Stimulated activated CD4-positive, alpha-beta T cell treated with anti-CD3 and anti-CD28 coated beads, Interleukin-4, amount 100 ng/mL, for 1 hour (primary cell): ENCODE data around the gene CTSO.

ENCODE experiments used
- DNase-seq: peaks from one replicate; pipeline ENCODE4 v3.0.0-alpha.2; 2020

CTSO gene, protein sequence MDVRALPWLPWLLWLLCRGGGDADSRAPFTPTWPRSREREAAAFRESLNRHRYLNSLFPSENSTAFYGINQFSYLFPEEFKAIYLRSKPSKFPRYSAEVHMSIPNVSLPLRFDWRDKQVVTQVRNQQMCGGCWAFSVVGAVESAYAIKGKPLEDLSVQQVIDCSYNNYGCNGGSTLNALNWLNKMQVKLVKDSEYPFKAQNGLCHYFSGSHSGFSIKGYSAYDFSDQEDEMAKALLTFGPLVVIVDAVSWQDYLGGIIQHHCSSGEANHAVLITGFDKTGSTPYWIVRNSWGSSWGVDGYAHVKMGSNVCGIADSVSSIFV

DNA sequence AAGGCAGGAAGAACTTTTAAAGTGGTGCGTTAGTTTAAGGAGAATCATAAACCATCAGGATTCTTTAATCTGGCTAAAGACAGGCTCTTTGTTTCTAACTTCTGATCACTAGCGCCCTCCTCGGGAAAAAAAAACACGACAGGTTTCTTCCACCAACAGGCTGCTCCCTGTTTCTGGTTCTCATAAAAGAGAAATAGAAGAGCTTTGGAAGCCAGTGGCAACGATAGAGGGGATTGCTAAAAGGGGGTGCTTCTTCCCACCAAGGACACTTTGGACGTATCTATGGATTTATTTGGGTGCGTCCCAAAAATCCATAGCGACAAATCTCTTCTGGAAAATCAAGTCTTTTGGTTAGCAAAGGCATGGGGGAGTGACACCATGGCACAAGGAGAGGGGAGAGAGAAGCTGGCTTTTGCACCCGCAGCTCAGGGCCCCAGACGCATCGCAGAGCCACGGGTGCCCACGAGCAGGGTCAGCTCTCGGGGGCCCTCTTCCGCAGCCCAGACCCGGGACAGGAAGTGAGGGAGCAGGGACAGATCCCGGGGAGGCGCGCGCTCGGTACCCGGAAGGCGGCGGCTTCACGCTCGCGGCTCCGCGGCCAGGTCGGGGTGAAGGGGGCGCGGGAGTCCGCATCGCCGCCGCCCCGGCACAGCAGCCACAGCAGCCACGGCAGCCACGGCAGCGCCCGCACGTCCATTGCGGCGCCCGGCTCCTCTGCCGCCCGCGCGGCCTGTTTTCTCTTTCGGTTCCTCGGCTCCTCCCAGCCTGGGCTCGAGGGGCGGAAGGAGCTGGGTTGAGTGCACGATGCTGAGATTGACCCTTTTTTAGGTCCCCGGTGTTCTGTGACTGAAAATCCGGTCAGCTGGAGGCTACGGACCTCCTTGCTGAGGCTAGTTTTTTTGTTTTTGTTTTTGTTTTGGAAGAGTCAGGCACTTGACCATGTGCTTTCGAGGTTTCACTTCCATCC lies at the start of gene CTSO:
CTSO (minus strand) TSS at position 716 of the 967 bp plus-strand sequence; CDS start at position 697, 19 bp downstream.
- DNase-seq: peak; percentile 72

DNA sequence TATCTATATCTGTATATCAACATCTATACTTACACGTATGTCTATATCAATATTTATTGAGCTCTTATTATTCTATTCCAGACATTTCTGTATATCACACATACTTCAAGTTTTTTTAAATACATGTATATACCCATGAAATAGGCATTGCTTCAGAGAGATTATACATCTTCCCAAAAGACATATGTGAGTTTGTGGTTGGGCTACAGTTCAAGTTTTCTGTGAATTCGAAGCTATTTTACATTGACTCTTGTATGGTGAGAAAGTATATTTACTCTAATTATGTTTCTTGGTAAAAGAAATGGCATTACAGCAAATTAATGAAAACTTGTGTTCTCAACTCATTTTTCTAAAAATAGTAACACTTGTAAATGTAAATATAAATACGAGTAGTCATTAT lies 46.8 kb upstream of the CTSO start:
- DNase-seq: no peak

DNA sequence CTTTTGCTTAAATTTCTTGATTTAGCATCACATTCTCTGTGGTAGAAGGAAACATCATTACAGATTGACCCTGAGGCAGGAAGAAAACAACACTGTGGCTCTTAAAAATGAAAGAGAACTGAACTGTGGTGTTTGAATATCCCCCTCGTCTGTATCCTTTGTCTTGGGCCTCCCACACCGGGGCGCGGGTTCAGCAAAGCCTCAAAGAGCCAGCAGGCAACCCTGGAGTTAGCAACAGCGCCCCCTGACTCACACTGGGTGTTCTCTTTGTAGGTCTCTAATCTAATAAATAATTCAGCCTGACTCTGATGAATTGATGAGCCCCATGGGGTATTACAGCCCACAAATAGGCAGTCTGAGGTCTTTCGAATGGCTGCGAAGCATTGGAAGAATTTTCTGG lies 46.1 kb upstream of the CTSO start:
- no peak for DNase-seq

DNA sequence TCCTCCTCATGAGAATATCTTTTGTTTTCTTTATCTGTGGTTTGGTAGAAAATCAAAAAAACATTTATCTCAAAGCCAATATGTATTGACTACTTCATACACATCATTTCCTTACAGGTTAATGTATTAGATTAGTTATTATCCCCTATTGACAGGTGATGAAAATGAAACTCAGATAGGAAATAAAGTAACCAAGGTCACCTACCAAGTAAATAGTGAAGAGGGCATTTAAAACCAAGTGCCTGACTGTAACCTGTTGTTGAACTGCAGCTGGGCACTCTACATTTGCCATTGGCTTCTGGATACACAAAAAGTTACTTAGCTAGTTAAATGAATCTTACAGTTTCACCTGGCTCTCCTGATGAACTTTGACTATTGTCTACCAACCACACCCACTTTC lies 41.4 kb upstream of the CTSO start:
- no peak for DNase-seq

DNA sequence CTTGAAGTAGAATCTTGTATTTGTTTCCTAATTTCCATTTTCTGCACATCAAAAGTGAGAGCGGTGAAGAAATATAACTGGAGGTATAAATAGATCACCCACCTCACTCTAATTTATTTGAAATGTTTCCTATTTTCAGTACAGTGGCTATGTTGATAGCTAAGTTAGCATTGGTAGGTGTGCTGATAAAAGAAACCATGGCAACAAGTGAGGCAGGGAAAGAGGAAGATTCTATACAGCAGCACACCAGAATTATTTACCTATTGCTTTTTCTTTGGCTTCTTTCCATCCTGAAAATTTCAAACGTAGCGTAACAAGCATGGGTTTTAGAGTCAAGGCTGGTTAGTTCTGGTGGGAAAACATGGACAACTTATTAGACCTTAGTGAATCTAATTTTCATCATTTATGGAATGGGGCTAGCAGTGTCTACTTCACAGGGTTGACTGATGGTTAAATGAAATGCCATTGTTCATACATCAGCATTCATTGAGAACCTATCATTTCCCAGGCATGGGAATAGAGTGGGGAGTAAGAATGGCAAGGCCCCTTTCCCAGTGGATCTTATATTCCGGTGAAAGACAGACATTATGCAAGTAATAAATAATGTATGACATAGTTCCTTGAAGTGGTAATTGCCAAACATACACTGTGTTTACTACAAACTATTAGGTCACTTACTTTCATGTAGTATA lies 30.6 kb upstream of the CTSO start:
- no peak for DNase-seq

DNA sequence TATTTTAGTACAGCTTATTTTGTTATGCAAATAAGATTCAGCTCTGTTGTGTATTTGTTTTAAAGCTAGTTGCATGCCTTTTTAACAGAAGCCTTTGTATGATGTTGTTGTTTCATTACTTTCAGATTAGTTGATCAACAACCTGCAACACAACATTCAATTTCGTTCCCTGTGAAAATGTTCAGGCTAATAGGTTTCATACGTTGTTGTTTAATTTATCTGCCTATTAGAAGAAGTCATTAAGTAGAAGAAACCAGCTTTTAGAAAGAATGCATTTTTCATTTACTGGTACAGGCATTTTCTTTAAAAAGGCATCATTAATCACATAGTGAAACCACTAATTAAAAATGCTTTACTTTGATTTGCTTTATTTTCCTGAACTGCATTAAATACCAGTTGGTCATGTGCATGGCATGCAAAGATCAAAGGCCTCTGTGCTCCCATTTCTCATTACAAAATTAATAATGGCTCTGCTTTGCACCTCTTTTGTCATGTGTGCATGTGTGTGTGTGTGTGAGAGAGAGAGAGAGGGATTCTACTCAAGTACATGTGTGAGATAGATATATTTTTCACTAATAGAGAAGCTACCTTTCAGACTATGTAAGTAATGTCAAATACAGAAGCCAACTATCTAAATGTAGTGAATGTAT lies 29.2 kb upstream of the CTSO start:
- no peak for DNase-seq

DNA sequence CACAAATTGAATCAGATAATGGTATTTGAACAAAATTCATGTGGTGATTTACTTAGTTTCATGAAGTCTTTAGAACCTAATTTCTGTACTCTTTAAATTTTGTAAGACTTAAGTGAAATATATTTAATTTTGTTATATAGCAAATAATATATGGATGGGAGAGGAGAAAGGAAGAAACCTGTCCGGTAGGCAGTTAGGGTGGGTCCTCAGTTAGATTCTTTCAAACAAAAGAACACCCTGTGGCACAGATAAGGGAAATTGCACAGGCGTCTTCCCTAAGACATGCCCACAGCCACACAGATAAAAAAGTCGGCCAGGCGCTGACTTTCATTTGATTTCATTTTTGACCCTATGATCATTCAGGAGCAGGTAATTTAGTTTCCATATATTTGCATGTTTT lies 25.1 kb upstream of the CTSO start:
- no peak for DNase-seq

DNA sequence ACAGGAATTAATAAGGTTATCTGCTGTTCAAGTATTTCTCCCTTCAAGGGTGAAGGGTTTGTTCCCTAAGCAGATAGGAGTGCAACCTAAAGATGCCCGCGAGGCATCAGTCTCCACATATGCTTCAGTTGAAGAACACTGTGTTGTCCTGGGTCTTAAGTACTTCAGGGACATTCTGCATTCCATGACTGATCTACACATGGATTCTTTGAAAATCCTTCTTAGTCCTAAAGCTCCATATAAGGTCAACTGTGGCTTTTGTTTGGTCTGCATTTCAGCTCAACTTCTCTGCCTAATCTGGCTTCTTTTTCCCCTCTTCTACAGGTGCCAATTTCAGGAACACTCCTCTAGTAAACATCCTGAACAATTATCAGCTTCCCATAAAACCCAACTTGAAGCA lies 21.8 kb upstream of the CTSO start:
- DNase-seq: no peak

DNA sequence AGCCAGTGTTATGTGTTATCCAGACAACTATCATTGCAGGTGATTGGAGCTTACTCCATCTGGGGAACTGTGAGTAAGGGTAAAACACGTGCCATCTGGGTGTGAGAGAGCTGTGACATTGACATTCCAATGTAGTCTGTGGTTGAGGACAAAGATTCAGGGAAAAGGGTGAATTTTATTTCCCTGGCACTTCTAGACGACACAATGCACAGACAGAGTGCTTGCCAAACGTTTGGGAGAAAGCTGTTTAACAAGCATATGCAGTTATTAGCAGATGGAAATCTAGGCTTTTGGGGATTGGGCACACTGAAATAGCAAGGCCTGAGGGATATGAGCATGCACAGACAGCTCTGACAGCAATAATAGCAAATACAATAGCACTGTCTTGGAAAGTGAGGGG lies 21.3 kb upstream of the CTSO start:
- DNase-seq: no peak

DNA sequence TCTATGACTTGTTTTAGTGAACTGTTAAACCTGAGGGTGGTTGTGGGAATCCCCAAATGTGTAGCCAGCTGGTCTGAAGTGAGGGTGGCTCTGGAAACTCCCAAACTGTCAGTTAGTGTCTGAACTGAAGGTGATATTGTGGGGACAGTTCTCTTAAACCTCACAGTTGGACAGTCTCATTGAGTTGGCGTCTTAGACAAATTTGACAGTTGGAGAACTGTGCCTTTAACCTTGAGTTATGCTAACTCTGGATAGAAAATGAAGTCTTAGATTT lies 20.7 kb upstream of the CTSO start:
- DNase-seq: no peak

DNA sequence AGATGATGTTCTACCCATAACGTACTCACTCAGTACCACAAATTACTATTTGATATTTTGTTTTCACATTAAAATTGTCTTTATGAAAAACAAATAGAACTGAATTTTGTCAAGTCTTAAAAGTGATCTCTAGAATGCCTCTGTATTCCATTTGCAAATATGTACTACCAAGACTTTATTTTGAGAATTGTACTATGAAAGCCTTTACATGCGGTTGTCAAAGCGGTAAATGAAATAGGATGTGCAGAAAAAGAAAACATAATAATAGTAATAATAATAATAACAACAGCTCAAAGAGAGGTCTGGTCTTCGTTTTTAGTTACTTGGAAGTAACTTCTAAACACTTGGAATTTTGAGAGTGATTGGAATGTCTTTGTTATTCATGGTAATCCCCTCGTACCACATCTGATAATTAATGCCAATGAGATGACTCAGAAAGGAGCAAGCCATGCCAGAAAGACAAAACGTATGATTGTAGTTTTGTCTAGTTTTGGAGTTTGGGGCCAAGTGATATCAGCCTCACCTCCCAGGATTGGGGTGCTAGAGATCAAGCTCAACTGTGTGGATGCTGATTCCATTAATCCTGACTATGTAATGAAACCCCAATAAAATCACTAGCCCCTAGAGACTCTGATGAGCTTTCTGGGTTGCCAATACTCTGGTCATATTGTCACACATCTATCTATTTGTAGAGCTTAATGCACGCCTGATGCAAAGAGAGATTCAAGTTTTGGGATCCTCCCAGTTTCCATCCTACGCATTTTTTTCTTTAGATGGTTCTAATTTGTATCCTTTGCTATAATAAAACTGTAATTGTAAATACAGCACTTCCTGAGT lies 20.2 kb upstream of the CTSO start:
- no peak for DNase-seq

DNA sequence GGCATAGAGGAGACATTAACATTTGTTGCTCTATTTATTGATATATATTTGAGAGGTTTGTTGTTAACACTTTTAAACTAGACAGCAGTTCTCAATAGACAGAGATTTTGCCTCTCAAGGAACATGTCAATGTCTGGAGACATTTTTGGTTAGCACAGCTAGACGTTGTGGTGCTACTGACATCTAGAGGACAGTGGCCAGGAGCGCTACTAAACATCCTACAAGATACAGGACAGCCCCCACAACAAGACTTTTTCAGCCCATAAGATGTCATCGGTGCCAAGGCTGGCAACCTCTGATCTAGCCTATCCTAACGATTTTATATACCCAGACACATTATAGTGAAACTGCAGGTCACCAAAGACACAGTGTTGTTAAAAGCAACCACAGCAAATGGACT lies 18.4 kb upstream of the CTSO start:
- no peak for DNase-seq

DNA sequence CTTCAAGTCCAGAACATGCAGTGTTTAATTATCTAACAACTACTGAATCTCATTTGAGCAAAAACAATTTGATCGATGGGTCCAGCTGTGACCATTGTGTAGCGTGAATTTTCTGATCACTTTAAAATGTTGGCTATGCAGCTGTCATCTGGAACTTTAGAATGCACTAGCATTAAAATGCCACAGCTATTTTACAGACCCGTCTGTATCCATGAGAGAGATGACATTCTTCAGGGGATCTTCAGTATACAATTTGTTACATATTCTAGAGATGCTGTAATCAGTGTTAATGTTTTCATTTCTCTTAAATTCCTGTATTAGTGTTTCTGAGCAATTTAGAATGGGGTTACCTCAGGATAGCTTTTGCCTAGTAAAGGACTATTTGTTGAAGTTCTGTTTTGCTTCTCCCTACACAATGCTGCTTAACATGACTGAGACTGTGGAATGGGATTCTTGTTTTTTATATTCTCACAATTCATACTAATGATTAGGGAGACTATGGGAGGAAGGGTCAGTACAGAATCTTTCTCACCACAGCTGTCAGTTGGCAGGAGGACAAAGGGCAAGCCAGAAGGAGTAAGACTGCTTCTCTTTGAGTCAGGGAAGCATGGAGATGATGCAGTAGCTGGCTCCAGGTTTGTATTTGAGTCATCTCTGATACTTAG lies 13.2 kb upstream of the CTSO start:
- no peak for DNase-seq

DNA sequence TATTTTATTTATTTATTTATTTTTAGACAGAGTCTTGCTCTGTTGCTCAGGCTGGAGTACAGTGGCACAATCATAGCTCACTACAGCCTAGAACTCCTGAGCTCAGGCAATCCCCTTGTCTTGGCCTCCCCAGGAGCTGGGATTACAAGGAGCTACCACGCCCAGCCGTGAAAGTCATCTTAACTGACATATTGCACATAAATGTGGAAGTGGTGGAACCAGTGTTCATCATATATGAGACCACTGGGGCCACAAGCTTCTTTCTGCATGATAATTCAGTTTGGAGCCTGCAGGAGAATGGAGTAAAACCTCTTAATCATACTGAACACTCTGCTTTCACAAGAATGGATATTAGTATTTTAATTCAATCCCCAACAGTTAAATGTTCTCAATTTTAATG lies 12.5 kb upstream of the CTSO start:
- DNase-seq: no peak

DNA sequence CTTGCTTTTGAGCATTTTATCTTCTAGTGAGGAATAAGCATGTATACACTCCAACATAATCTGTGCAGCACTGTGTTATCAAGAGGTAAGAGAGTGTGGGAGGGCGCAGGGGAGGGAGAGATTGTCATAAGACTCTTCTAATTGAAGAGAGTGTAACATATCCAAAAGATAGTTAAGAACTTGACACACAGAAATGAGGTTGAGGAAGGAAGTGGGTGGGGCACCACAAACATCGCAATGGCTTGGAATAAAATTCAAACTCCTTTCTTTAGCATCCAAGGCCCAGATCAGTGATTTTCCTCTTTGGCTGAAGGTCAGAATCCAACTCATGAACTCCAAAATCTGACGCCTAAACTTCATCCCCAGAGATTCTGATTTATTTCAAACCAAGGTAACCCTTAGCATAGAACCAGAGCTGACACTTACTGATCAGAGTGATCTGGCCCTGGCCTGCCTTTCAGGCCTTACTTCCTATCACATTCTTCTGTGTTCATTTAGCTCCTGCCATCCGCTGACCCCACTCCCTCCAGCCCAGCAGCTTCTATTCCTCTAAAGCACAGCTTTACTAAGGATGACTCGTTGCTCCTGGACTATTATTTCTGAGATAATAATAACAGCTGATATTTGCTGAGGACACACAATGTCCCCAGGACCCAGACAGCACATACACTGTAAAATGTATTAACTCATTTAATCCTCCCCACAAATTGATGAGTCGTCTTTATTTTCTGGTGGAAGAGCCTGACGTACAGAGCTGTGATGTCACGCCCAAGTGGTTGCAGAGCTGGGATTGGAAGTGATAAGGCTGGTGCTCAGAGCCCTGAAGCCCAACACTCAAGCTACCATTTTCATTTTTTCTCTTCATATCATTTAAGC lies 10.6 kb upstream of the CTSO start:
- no peak for DNase-seq

DNA sequence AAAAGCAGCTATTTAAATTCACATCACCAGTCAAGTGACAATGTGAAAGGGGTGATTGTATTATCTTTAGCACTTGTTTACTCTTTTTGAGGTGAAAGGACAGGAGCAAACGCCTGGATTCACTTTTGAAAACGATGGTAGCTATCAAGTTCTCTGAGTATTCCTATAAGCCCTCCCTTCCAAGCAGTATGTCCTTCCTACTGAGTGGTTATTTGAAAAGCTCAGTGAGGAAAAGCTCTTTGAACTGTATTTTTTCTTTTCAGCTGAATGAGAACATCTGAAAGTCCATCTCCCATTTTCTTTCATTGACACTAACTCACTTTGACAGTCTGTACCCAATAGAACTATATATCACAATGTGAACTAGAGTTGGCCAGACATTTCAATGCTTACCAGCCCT lies 9.1 kb upstream of the CTSO start:
- DNase-seq: no peak

DNA sequence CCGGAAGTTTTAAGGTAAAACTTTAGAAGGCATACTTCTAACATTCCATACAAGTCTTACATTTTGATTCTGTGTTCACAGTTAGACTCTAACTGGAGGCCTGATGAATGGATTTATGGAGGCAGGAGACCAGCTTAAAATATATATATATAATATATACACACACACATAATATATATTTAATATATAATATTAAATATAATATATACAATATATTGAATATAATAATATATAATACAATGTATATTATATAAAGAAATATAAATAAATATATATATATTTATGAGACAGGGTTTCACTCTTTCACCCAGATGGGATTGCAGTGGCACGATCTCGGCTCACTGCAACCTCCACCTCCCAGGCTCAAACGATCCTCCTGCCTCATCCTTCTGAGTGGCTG lies 7.9 kb upstream of the CTSO start:
- no peak for DNase-seq

DNA sequence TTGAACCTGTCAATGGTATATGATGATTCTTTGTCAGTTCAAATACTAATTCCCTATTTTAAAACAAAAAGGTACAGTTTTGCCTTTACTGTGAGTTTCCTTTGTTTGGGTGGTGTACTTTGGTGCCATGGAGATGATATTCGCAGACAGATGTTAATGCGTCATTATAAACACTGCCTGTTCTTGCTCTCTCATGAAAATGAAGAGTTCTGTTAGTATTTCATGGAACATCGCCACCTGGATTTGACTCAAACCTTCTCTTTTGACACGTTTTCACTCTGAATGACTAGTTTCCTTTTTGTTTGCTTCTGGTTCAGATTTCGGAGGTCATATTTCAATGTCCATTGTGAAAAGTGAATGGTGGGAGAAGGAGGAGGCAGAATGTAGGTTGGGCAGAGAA lies 6.9 kb upstream of the CTSO start:
- DNase-seq: no peak

DNA sequence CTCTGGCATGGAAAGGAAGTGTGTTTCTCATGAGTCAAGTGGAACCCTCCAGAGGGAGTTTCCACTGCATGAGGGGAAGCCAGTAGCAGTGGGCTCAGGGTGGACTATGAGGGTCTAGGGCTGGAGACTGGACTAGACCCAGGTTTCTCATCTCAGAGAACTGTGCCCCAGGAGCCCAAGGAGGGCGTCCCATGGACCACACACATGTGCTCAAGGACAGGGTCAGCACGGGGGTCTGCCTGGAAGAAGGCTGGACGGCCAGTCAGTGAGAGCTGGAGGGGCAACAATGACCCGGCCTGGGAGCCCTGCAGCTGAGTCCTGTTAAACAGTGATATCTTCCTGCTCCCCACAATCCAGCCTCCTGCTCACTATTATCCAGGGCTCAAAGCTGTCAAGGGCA lies 5.8 kb upstream of the CTSO start:
- DNase-seq: no peak

DNA sequence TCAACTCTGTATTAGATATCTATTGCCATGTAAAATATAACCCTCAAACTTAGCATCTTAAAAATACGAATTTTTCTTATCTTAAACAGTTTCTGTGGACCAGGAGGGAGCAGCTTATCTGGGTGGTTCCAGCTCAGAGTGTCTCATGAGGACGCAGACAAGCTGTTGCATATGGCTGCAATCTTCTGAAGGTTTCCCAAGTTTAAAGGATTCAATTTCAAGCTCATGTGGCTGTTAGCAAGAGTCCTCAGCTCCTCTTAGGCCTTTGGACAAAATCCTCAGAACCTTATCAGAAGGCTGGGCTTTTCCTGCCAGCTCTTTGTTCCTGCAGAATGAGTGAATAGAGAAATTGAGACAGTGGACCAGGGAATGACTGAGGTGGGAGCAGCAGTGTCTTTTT lies 2.8 kb upstream of the CTSO start:
- DNase-seq: no peak

DNA sequence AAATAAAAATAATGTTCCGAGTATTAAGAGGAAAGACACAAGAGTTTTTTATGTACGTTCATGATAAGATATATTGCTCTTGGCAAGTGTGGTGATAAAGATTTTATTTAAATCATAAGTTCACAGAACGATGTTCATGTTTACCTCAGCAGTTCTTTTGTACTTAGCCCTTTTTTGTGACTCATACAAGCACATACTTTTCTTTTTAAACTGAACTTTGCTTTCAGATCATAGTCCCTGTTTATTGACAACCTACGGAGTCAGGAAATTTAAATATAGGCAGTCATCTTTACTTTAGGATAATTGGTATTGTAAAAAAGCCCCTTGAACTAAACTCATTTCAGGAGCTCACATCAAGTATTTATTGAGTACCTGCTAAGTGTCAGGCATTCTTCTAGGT lies 1.3 kb upstream of the CTSO start:
- no peak for DNase-seq
